ENCODE measurements around the gene TMEM191B.
"Not testable (repeated sequence)": the region's sequence is repeated elsewhere in the genome, so short reads cannot be mapped to it uniquely, and the experiment has no call there.

- TF ChIP-seq EZH2 (IDR thresholded peaks at IDR 0.05; ENCODE audit: insufficient read depth, poor library complexity, severe bottlenecking); EZH2phosphoT487 (IDR thresholded peaks at IDR 0.05; ENCODE audit: insufficient read depth, low read depth): not testable (repeated sequence)
Measured at GRCh38 chr22:18558939-18559338, 31.3 kb downstream of the TMEM191B start.

Data from GM23248 (cell line).